HG03108 (cell line): Measurements from ENCODE around the gene FBP2.
"Not testable (repeated sequence)": the region's sequence is repeated elsewhere in the genome, so short reads cannot be mapped to it uniquely, and the experiment has no call there.

Source experiments
- ATAC-seq: cut with Tn5 transposase; IDR thresholded peaks from one replicate; pipeline ENCODE4 v1.9.1; 2021; ENCODE audit warnings: moderate library complexity; ENCODE audit not compliant: unreplicated experiment

The FBP2 gene

DNA sequence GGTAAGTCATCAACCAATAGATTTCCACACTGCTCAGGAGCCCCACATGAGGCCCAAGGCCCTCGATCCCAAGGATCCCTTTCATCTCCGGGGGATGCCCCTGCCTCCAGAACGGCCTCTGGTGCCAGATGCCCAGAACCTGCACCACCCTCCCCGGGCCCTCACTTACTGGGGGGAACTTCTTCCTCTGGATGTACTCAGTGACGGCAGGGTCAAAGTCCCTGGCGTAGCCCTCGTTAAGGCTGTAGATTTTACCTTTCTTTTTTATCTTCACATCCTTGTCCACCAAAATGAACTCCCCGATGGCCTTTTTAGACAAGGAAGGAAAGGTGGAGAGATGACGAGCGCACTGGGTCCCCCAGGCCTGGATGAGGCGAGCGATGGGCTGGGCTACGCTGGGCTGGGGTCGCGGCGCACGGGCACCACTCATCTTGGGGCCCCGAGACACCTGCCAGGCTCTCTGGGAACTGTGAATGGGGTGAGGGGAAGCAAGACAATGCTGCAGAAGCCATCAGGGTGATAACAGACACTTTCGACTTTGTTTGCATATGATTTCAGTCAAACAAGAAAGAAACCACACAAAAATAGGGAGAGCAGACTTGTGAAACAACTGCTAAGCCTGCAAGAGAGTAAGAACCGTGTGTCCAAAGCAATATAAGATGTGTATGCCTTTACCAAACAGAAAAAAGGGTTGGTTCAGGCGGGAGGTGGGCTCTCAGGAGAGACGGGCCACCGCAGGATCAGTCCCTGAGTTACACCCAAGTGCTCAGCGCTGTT is 13.2 kb upstream of the FBP2 start:
- no peak for ATAC-seq

DNA sequence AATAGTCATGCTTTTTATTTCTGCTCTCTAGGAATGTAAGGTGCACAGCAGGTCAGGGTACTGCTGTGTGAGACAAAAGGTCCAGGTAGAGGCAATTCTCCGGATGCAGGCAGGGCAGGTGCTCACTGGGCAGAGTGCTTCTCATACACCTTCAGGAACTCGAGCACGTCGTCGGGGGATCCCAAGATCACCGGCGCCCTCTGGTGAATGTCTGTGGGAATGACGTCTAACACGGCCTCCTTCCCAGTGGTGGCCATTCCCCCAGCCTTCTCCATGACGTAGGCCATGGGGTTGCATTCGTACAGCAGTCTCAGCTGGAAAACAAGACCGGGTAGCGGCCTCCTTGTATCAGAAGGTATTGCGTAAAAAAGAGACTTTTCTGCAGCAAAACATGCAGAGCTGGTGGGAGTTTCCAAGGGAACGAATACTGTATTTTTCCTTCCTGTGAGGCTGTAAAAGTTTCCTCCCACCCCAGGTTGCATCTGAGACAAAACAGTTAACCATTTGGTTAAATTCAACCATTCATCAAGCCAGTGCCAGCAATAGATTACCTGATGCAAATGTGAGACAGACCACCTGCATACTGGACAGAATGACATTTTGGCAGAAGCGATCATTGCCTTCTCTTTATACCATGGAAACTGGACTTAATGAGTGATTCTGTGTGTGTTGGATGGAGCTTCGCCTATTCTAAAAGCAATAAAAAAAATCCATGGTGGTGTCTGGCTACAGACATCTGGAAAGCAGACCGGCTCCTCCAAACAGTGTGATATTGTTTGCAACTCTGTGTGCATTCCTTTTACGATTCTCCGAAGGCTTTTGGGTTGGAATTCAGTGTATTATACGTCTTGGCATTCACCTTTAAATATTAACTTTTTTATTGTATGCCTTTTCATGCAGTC is 9.9 kb upstream of the FBP2 start:
- ATAC-seq, result no peak

DNA sequence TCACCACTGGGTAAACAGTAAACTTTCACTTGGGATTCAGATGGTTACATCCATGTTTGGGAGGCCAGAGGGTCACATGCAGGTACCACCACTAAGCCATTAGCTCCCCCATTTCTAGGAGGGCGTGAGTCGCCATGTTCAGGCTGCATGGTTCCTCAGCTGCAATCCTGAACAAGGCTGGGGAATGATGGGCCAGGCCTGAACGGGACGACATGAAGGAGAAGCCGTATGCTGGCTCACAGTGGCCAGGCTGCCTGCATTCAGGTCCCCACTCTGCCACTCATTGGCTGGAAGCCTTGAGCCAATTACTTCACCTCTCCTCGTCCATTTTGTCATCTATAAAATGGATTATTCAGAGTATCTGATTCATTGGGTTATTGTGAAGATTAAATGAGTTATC is 9.0 kb upstream of the FBP2 start:
- no peak for ATAC-seq

DNA sequence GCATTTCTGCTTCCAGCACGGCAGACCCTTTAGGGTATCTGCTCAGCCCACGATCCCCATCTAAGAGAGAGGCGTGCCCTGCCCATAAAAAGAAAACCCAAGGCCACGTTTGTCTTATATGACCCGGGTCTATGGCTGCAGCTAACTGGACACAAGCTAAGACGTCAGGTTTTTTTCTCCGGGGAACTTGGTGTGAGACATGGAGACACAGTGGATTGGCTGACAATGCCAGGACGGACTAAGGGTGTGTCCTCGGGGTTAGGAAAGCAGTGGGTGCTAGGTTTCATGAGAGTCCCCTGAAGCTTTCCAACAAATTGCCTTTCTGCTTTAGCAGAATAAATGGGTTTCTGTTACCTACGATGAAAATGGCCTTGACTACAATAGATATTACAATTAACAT is 7.1 kb upstream of the FBP2 start:
- ATAC-seq, result no peak

DNA sequence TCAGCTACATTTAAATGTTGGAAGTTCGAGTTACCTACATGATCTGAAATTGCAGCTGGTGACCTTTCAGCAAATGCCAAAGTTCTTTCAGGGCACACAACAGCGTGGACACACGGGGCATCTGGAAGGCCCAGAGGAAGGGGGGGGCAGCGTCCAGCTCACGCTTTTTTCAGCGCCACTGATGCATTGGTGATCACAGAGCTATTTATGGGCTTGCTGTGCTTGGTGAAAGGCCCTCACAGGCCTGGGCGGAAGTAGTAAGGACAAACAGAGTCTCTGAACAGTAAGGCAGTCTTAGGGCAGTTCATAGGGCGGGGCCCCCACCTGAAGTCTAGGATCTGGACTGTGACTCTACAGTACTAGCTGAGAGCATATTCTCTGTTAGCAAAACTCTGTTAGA is 6.6 kb upstream of the FBP2 start:
- ATAC-seq, result no peak

DNA sequence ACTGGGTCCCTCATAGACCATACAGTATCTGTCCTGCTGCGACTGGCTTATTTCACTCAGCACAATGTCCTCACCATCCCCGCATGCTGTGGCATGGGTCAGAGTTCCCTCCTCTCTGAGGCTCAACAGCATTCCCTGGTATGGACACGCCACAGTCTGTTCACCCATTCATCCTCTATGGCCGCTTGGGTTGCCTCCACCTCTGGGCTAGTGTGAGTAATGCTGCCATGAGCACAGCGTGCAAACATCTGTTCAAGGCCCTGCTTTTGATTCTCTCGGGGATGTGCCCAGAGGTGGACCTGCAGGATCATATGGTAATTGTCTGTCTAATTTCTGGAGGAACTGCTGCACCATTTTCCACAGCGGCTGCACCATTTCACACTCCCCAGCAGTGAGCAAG is 5.5 kb upstream of the FBP2 start:
- no peak for ATAC-seq

DNA sequence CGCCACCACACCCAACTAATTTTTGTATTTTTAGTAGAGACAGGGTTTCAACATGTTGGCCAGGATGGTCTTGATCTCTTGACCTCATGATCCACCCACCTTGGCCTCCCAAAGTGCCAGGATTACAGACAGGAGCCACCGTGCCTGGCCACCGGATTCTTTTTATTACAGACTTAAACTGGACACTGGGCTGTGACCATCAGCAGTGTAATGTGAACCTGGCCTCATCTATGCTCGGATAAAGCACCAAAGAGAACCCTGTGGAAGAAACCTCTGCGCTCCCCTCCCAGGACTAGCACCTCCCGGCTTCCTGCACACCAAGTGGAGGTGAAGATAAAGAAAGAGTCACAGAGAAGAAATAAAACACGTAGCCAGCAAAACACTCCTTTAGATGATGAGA is 941 bp downstream of the FBP2 start:
- ATAC-seq, result not testable (repeated sequence)

DNA sequence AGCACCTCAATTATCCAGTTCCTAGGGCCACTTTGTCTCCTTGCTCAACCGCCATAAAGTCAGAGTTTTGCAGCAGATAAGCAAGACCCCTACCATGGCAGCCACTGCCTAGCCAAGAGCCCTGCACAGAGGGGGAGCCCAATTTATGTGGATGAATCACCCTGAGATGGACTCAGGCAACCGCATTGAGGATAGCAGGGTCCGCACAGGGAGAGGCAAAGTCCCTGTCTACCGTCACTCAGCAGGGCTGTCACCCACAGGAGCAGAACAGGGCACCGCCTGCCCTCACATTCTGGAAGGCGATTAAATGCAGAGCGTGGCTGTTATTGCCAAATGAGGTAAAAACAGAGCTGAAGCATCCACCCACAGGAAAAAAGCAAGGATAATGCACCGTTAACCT is 1.7 kb downstream of the FBP2 start:
- no peak for ATAC-seq

DNA sequence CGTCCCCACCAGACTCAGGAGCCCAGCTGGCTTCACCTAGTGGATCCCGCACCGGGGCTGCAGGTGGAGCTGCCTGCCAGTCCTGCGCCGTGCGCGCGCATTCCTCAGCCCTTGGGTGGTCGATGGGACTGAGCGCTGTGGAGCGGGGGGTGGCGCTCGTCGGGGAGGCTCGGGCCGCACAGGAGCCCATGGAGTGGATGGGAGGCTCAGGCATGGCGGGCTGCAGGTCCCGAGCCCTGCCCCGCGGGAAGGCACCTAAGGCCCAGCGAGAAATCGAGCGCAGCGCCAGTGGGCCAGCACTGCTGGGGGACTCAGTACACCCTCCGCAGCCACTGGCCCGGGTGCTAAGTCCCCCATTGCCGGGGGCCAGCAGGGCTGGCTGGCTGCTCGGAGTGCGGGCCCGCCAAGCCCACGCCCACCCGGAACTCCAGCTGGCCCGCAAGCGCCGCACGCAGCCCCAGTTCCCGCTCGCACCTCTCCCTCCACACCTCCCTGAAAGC is 2.5 kb downstream of the FBP2 start:
- not testable (repeated sequence) for ATAC-seq

DNA sequence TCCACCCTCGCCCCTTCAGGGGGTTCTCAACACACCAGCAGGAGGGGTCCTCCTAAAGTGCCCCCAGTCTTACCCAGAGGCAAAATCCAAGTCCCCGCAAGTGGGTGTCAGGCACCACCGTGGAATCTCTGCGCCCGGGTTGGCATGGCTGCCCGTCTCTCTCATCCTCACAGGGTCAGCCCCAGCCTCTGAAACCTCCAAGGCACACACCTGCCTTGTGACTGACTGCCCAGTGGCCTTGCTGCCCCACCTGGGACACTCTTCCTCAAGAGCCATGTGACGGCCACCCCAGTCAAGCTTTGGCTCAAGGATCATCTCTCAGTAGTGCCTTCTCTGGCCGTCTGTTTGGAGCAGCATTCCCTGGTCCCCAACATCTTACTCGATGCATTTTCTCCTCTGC is 4.9 kb downstream of the FBP2 start:
- no peak for ATAC-seq

DNA sequence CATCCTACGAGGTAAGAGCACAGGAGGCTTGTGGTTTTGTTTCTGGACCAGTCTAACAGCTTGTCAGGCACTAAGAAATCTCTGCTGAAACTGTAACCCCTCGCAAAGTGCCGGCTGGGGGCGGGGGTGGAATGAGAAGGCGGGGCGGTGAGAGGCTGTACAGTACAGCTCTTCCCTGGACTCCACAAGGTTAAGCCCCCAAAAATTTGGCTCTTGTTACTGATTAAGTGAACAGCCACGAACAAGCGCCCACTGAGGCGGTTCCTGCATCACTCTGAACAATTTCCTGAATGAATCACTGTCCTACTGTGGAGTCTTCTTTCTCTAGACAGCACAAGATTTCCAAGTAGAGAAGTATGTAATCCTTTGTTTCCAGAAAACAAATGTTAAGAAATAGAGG is 6.8 kb downstream of the FBP2 start:
- no peak for ATAC-seq

DNA sequence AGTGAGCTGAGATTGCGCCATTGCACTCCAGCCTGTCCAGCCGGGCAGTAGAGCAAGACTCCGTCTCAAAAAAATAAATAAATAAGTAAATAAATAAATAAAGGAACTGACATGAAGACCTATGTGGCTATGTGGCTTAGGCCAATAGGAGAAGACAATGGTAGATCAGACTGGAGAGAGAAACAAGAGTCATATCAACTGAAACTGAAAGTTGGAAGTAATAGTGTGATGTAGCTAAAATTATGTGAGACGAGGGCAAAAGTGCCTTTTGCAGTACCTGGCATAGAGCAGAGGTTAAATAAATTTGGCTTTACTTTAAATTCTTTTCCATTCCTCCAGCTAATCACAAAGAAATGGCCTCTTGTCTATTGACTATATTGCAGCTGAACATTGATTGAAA is 7.3 kb downstream of the FBP2 start:
- no peak for ATAC-seq

DNA sequence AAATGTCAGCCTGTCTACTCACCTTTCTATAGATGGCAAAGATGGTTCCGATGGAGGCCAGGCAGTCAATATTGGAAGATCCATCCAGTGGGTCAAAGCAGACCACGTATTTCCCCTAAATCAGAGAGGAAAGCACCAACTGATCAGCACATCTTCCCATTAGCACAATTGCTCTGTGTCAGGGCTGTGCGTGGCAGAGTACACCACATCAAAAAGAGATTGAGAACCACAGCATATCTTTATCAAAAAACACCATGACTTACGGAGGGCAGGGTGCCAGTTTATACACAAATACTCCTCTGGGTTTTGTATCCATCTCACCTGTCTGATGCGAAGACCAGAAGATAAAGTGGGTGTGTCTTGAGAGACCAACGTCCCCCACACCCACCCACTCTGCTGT is 9.1 kb downstream of the FBP2 start:
- ATAC-seq, result no peak

DNA sequence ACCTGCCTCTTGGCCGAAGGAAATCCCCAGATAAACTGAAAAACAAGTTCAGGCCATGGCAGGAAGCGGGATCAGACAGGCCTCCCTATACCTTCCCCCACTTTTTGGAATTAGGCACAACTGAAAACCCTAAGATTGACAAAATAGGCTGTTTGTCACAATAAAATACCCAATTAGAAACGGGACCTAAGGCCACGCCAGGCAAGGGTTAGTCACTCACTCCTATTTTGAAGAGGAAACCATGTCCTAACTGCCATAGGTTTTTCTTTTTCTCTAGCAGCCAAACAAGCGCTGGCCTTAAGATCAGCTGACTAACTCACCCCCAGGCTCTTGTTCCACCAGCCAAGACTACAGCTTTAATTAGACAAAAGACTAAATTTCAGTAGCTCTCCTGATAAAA is 11.9 kb downstream of the FBP2 start:
- no peak for ATAC-seq

DNA sequence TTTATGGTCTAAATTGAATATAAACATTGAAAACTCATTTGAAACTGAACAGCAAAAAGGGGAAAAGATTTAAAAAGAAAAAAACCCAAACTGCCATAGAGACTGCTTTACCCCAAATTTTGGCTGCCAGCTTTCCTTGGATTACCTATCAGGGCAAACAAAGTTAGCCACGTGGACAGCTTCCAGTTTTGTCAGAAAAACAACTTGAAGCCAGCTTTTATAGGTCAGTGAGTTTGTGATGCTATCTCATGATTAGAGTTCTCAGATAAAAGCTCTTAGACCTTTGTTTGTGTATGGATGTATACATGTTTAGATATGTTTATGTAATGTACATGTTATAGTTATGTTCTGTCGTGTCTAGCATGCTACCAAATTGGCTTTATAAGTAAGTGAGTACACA is 16.1 kb downstream of the FBP2 start:
- ATAC-seq, result no peak

DNA sequence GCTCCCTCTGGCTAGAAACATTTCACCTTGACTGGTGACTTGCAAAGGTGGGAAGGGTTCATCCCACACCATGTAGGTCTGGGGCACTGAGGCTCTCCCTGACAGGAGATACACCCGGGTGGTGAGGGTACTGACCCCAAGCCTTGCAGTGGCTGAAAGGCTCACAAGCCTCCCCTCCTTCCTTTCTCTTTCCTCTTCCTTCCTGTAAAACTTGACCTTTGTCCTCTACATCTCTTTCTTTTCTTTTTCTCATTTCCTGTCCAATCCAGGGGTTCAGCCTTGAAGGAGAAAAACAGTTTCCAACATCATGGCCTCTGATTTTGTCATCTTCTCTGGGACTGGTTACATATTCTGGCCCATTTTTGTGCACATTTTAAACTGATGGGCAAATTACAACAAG is 16.6 kb downstream of the FBP2 start:
- ATAC-seq, result no peak

DNA sequence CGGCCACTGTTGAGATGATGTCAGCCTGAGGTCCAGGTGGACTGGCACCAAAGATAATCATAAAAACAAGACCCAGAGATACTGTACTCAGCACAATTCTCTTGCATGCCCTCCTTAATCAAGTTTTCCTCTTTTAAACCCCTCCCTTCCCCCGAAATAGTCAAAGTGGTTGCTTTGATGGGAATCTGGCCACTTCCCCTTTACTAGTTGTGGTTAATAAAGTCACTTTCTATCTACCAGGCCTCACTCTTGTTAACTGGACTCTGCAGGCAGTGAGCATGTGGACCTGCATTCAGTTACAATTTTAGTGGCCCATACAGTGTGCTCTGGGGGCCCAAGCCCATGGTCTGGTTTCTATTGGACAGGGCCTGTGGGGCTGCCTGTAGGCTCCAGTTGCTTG is 17.5 kb downstream of the FBP2 start:
- ATAC-seq, result no peak

DNA sequence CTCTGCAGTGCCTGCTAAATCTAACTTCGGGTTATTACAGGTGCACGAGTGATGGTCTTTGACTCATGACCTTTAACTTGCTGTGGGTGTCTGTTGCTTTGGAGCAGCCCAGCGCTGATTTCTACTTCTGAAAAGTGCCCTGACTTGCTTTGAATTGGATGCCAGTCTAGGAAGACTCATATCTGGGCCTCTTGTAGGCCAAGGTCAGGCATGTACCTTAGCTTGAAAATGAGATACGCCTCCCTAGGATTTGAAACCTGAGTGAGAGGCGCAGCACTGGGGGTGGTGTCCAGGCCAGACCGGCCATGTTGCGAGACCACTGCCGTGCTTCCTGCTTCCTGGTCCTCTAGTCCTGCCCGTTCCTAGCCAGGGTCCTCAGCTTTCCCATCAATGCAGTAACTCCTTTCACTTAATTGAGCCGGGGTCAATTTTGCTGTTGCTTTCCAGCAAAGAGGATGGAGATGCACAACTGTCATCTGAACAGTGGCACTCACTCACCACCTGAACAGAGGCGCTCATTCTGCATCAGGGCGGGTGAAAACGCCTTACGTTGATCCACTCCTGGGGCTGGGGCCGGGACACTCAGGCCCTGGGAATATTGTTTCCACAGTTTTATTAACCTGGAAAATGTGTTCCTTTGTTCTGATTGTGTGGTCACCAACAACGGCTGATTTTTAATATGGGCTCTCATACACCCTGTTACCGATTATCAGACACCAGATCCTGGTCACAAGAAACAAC is 24.5 kb downstream of the FBP2 start:
- ATAC-seq, result no peak

DNA sequence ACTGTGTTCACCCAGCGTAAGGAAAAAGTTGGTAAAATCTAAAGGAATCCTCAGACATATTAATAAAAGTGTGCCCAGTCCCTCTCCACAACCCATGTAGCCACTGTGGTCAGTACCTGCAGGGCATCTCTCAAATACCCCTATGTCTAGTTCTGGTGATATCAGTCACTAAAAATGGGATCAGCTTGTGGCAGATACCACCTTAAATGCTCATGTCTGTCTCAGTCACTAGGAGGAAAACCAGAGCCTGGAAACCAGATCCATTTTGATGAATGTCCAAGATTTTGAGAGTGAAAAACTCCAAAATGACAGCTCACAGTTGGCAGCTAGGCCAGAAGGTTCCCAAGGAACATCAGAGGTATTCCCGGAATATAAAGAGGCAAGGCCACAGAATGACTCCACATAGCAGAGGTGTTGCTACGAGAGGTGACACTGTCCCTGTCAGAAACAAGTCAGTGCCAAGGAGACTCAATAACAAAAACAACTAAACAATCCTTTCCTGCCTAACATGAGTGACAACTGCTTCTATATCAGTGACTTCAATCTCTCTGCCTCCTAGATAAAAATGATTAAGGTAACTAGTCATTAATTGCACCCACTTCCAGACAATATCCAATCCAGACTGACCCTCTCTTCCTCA is 25.3 kb downstream of the FBP2 start:
- ATAC-seq, result no peak

DNA sequence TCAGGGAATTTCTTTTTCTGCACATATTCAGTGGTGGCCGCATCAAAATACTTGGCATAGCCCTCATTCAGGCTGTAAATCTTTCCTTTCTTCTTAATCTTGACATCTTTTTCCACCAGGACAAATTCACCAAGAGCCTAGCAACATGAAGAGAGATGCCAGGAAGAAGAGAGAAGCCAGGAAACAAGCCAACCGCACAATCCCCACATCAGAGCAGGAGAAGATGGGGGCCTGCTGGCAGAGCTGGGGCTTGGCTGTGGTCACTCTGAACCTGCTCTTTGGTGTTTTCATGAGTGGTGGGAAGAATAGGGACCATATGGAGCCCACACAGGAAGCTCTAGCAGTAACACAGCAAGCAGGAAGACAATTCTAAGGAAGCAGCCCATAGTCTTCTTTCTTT is 26.4 kb downstream of the FBP2 start:
- no peak for ATAC-seq

DNA sequence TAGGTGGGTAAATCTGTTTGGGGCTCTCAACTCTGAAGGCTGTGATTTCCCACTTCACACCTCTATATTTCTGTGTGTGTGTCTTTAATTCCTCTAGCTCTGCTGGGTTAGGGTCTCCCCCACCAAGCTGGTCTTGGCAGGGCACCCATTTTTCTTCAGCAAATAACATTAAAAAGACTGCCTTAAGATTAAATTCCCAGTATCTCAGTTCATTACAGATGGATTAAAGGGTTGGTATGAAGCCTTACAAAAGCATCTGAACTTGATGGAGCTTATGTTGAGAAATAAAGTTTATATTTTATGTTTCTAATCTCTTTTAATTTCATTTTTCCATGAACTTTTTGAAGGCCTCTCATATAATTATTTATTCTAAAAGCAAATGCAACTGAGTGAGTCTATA is 27.1 kb downstream of the FBP2 start:
- no peak for ATAC-seq
